GM18951 (cell line): ENCODE measurements around the gene UPK3B.
"Not testable (repeated sequence)": the region's sequence is repeated elsewhere in the genome, so short reads cannot be mapped to it uniquely, and the experiment has no call there.

Experiments used
- POLR2A ChIP-seq: IDR thresholded peaks from 4 replicates; pipeline ENCODE4 v1.6.1; 2011; ENCODE audit warnings: mild to moderate bottlenecking; ENCODE audit not compliant: insufficient read length, insufficient read depth; ENCODE audit errors: extremely low read depth
- in situ Hi-C: fragments of 300-500 bp; cut with MboI; formaldehyde crosslinking; loops from one replicate; pipeline ENCODE4 v1.12.0; 2022; ENCODE audit warnings: low sequenced_read_pairs, mixed read lengths, inconsistent platforms; ENCODE audit not compliant: unreplicated experiment

Gene UPK3B

GRCh38 chr7:76506081-76506440 lies 4.3 kb upstream of the UPK3B start:
- in situ Hi-C loops: loop anchor here (10.0 to 25.0 kb wide), 3 partner anchors 94 to 994 kb away; partner anchors contain the start of genes SSC4D and ZP3
- TF ChIP-seq POLR2A: no peak

GRCh38 chr7:76506643-76507042 lies 3.7 kb upstream of the UPK3B start:
- in situ Hi-C loops: loop anchor here (10.0 to 25.0 kb wide), 3 partner anchors 94 to 994 kb away; partner anchors contain the start of genes SSC4D and ZP3

GRCh38 chr7:76507723-76508406 lies 2.5 kb upstream of the UPK3B start:
- in situ Hi-C loops: loop anchor here (10.0 to 25.0 kb wide), 3 partner anchors 96 to 996 kb away; partner anchors contain the start of genes SSC4D and ZP3
- TF ChIP-seq POLR2A: no peak

- in situ Hi-C loops: loop anchor here (25.0 kb wide), 2 partner anchors 99 to 999 kb away; partner anchors contain the start of genes SSC4D and ZP3
Observed at GRCh38 chr7:76511200-76511910, 1.0 kb downstream of the UPK3B start.

GRCh38 chr7:76511911-76512885 lies 1.8 kb downstream of the UPK3B start:
- in situ Hi-C loops: loop anchor here (25.0 kb wide), 2 partner anchors 100 to 1000 kb away; partner anchors contain the start of genes SSC4D and ZP3

GRCh38 chr7:76512941-76513816 lies 2.8 kb downstream of the UPK3B start:
- no peak for TF ChIP-seq POLR2A
- in situ Hi-C loops: loop anchor here (25.0 kb wide), 2 partner anchors 101 to 1001 kb away; partner anchors contain the start of genes SSC4D and ZP3

GRCh38 chr7:76513817-76514799 lies 3.8 kb downstream of the UPK3B start:
- TF ChIP-seq POLR2A: no peak
- in situ Hi-C loops: loop anchor here (25.0 kb wide), 2 partner anchors 102 to 1002 kb away; partner anchors contain the start of genes SSC4D and ZP3

GRCh38 chr7:76514926-76515771 lies 4.8 kb downstream of the UPK3B start:
- no peak for TF ChIP-seq POLR2A
- in situ Hi-C loops: loop anchor here (25.0 kb wide), 2 partner anchors 103 to 1003 kb away; partner anchors contain the start of genes SSC4D and ZP3

- TF ChIP-seq POLR2A: no peak
- in situ Hi-C loops: loop anchor here (25.0 kb wide), 2 partner anchors 104 to 1004 kb away; partner anchors contain the start of genes SSC4D and ZP3
Observed at GRCh38 chr7:76515999-76516443, 5.7 kb downstream of the UPK3B start.

GRCh38 chr7:76516932-76517331 lies 6.6 kb downstream of the UPK3B start:
- in situ Hi-C loops: loop anchor here (25.0 kb wide), 2 partner anchors 105 to 1005 kb away; partner anchors contain the start of genes SSC4D and ZP3

GRCh38 chr7:76526183-76526582 lies 15.8 kb downstream of the UPK3B start:
- in situ Hi-C loops: not testable (repeated sequence)

- in situ Hi-C loops: not testable (repeated sequence)
Observed at GRCh38 chr7:76531643-76532042, 21.3 kb downstream of the UPK3B start.

GRCh38 chr7:76543197-76543596 lies 32.8 kb downstream of the UPK3B start, which contains the start of gene SPDYE16:
SPDYE16 (minus strand) TSS chr7:76543297; CDS start chr7:76541459, 1,838 bp downstream.
- in situ Hi-C loops: not testable (repeated sequence)
